ENCODE results near the gene DPP3. TPM values are rescaled to one million over a fixed set of nuclear protein-coding genes. Genes with fewer than 3 reads are reported as not detected.
"Not testable (repeated sequence)": the region's sequence is repeated elsewhere in the genome, so short reads cannot be mapped to it uniquely, and the experiment has no call there.

Gene DPP3
- total and polyA plus RNA-seq, 9 donors = 18.5 to 27.2 (median 23.0) TPM

GRCh38 chr11:66530927-66531709, 50.9 kb downstream of the DPP3 start:
- H3K4me3 ChIP-seq (ENCODE audit: low read length) = no peak overlapping the region
- no peak for DNase-seq
- H3K36me3 ChIP-seq (ENCODE audit: control insufficient read depth, insufficient read depth, low read length) = peaks cover 51% of the 10 kb centered on the region
- WGBS (ENCODE audit: insufficient coverage) = no CpG with 5 or more reads among the region's 10 CpGs
- no peaks in the 10 kb centered on the region for H3K27me3 ChIP-seq (ENCODE audit: control insufficient read depth, insufficient read depth, low read length)
- H3K27ac ChIP-seq (ENCODE audit: low read length) = no peak overlapping the region
- no peaks in the 10 kb centered on the region for H3K4me1 ChIP-seq (ENCODE audit: control insufficient read depth, insufficient read depth, low read length)
- H3K9me3 ChIP-seq (replicated peaks; ENCODE audit: control insufficient read depth, low read depth, low read length) = no peaks in the 10 kb centered on the region

- H3K4me3 ChIP-seq (ENCODE audit: low read length) = no peak overlapping the region
- no peak overlapping the region for H3K27ac ChIP-seq (ENCODE audit: low read length)
- H3K4me1 ChIP-seq (ENCODE audit: control insufficient read depth, insufficient read depth, low read length) = no peaks in the 10 kb centered on the region
- 94% methylated on average over 9 of the region's 11 CpGs for WGBS (ENCODE audit: insufficient coverage)
- DNase-seq = no peak
- no peaks in the 10 kb centered on the region for H3K9me3 ChIP-seq (replicated peaks; ENCODE audit: control insufficient read depth, low read depth, low read length)
- no peaks in the 10 kb centered on the region for H3K27me3 ChIP-seq (ENCODE audit: control insufficient read depth, insufficient read depth, low read length)
- H3K36me3 ChIP-seq (ENCODE audit: control insufficient read depth, insufficient read depth, low read length) = peaks cover 47% of the 10 kb centered on the region
Observed at GRCh38 chr11:66531841-66532240, 51.6 kb downstream of the DPP3 start.

GRCh38 chr11:66532784-66533183, 52.5 kb downstream of the DPP3 start:
- no peaks in the 10 kb centered on the region for H3K27me3 ChIP-seq (ENCODE audit: control insufficient read depth, insufficient read depth, low read length)
- no peaks in the 10 kb centered on the region for H3K4me1 ChIP-seq (ENCODE audit: control insufficient read depth, insufficient read depth, low read length)
- no CpG with 5 or more reads among the region's 6 CpGs for whole genome bisulfite sequencing (ENCODE audit: insufficient coverage)
- H3K36me3 ChIP-seq (ENCODE audit: control insufficient read depth, insufficient read depth, low read length) = peaks cover 42% of the 10 kb centered on the region
- no peaks in the 10 kb centered on the region for H3K9me3 ChIP-seq (replicated peaks; ENCODE audit: control insufficient read depth, low read depth, low read length)
- no peak for DNase-seq
- H3K27ac ChIP-seq (ENCODE audit: low read length) = no peak overlapping the region
- no peak overlapping the region for H3K4me3 ChIP-seq (ENCODE audit: low read length)

- Histone ChIP-seq H3K27me3 (ENCODE audit: control insufficient read depth, insufficient read depth, low read length) (no peaks in the 10 kb centered on the region), H3K27ac (ENCODE audit: low read length) (no peak overlapping the region), H3K9me3 (replicated peaks; ENCODE audit: control insufficient read depth, low read depth, low read length) (no peaks in the 10 kb centered on the region), H3K36me3 (ENCODE audit: control insufficient read depth, insufficient read depth, low read length) (peaks cover 29% of the 10 kb centered on the region), H3K4me1 (ENCODE audit: control insufficient read depth, insufficient read depth, low read length) (peaks cover 12% of the 10 kb centered on the region), H3K4me3 (ENCODE audit: low read length) (no peak overlapping the region)
- 32% methylated on average over 11 of the region's 16 CpGs for WGBS (ENCODE audit: insufficient coverage)
- no peak for DNase-seq
Observed at GRCh38 chr11:66539170-66539869, 59.1 kb downstream of the DPP3 start.

- DNase-seq = no peak
- Histone ChIP-seq H3K27me3 (ENCODE audit: control insufficient read depth, insufficient read depth, low read length) (no peaks in the 10 kb centered on the region), H3K9me3 (replicated peaks; ENCODE audit: control insufficient read depth, low read depth, low read length) (no peaks in the 10 kb centered on the region), H3K4me3 (ENCODE audit: low read length) (no peak overlapping the region), H3K4me1 (ENCODE audit: control insufficient read depth, insufficient read depth, low read length) (peaks cover 14% of the 10 kb centered on the region), H3K36me3 (ENCODE audit: control insufficient read depth, insufficient read depth, low read length) (peaks cover 29% of the 10 kb centered on the region), H3K27ac (ENCODE audit: low read length) (no peak overlapping the region)
- 89% methylated on average over 9 of the region's 10 CpGs for WGBS (ENCODE audit: insufficient coverage)
Observed at GRCh38 chr11:66539870-66540213, 59.6 kb downstream of the DPP3 start.

- 93% methylated on average over 6 of the region's 8 CpGs for WGBS (ENCODE audit: insufficient coverage)
- H3K4me1 ChIP-seq (ENCODE audit: control insufficient read depth, insufficient read depth, low read length) = peaks cover 21% of the 10 kb centered on the region
- H3K27ac ChIP-seq (ENCODE audit: low read length); H3K27me3 ChIP-seq (ENCODE audit: control insufficient read depth, insufficient read depth, low read length); H3K9me3 ChIP-seq (replicated peaks; ENCODE audit: control insufficient read depth, low read depth, low read length); DNase-seq; H3K4me3 ChIP-seq (ENCODE audit: low read length): not testable (repeated sequence)
- peaks cover 29% of the 10 kb centered on the region for H3K36me3 ChIP-seq (ENCODE audit: control insufficient read depth, insufficient read depth, low read length)
Observed at GRCh38 chr11:66540598-66540997, 60.4 kb downstream of the DPP3 start.

GRCh38 chr11:66541892-66542291, 61.7 kb downstream of the DPP3 start:
- H3K4me3 ChIP-seq (ENCODE audit: low read length) = no peak overlapping the region
- DNase-seq = no peak
- H3K9me3 ChIP-seq (replicated peaks; ENCODE audit: control insufficient read depth, low read depth, low read length) = no peaks in the 10 kb centered on the region
- H3K27ac ChIP-seq (ENCODE audit: low read length) = no peak overlapping the region
- 90% methylated on average over 4 of the region's 4 CpGs for WGBS (ENCODE audit: insufficient coverage)
- H3K4me1 ChIP-seq (ENCODE audit: control insufficient read depth, insufficient read depth, low read length) = peaks cover 29% of the 10 kb centered on the region
- peaks cover 26% of the 10 kb centered on the region for H3K36me3 ChIP-seq (ENCODE audit: control insufficient read depth, insufficient read depth, low read length)
- H3K27me3 ChIP-seq (ENCODE audit: control insufficient read depth, insufficient read depth, low read length) = peaks cover 2% of the 10 kb centered on the region

- no peak overlapping the region for H3K4me3 ChIP-seq (ENCODE audit: low read length)
- peaks cover 33% of the 10 kb centered on the region for H3K4me1 ChIP-seq (ENCODE audit: control insufficient read depth, insufficient read depth, low read length)
- no peak overlapping the region for H3K27ac ChIP-seq (ENCODE audit: low read length)
- peaks cover 26% of the 10 kb centered on the region for H3K36me3 ChIP-seq (ENCODE audit: control insufficient read depth, insufficient read depth, low read length)
- no peak for DNase-seq
- peaks cover 2% of the 10 kb centered on the region for H3K27me3 ChIP-seq (ENCODE audit: control insufficient read depth, insufficient read depth, low read length)
- WGBS (ENCODE audit: insufficient coverage) = 82% methylated on average over 10 of the region's 10 CpGs
- no peaks in the 10 kb centered on the region for H3K9me3 ChIP-seq (replicated peaks; ENCODE audit: control insufficient read depth, low read depth, low read length)
Observed at GRCh38 chr11:66542362-66542761, 62.1 kb downstream of the DPP3 start.

- no peaks in the 10 kb centered on the region for H3K9me3 ChIP-seq (replicated peaks; ENCODE audit: control insufficient read depth, low read depth, low read length)
- H3K4me1 ChIP-seq (ENCODE audit: control insufficient read depth, insufficient read depth, low read length) = peaks cover 42% of the 10 kb centered on the region
- 17% methylated on average over 26 of the region's 26 CpGs for WGBS (ENCODE audit: insufficient coverage)
- no peak overlapping the region for H3K4me3 ChIP-seq (ENCODE audit: low read length)
- peak overlapping the region; percentile 75 for H3K27ac ChIP-seq (ENCODE audit: low read length)
- H3K36me3 ChIP-seq (ENCODE audit: control insufficient read depth, insufficient read depth, low read length) = peaks cover 26% of the 10 kb centered on the region
- peak; percentile 74 for DNase-seq
- peaks cover 2% of the 10 kb centered on the region for H3K27me3 ChIP-seq (ENCODE audit: control insufficient read depth, insufficient read depth, low read length)
Observed at GRCh38 chr11:66543263-66544107, 63.3 kb downstream of the DPP3 start.

GRCh38 chr11:66544952-66545351, 64.7 kb downstream of the DPP3 start:
- H3K4me3 ChIP-seq (ENCODE audit: low read length); DNase-seq; H3K27ac ChIP-seq (ENCODE audit: low read length); H3K9me3 ChIP-seq (replicated peaks; ENCODE audit: control insufficient read depth, low read depth, low read length); H3K27me3 ChIP-seq (ENCODE audit: control insufficient read depth, insufficient read depth, low read length): not testable (repeated sequence)
- 59% methylated on average over 8 of the region's 14 CpGs for WGBS (ENCODE audit: insufficient coverage)
- H3K4me1 ChIP-seq (ENCODE audit: control insufficient read depth, insufficient read depth, low read length) = peaks cover 50% of the 10 kb centered on the region
- H3K36me3 ChIP-seq (ENCODE audit: control insufficient read depth, insufficient read depth, low read length) = peaks cover 17% of the 10 kb centered on the region
